AG04449 (cell line): Measurements from ENCODE around the gene EFHD2.
A peak's percentile ranks its signal among the peaks of the same experiment; 100 is the strongest.

Experiments used
- CTCF ChIA-PET: fragments of 350-600 bp; formaldehyde crosslinking; extraction: SDS; loops from one replicate; lab custom pipeline; 2021; ENCODE audit warnings: antibody characterized with exemption; lab: Yijun Ruan, JAX
- POLR2A ChIA-PET: fragments of 400-600, 350-600 bp; formaldehyde crosslinking; extraction: SDS; loops from one replicate; lab custom pipeline; 2020; ENCODE audit warnings: antibody characterized with exemption, inconsistent platforms; lab: Yijun Ruan, JAX
- DNase-seq: peaks from one replicate; pipeline ENCODE4 v3.0.0-alpha.2; 2010; ENCODE audit warnings: low read depth, low spot score
- H3K4me3 ChIP-seq: 2 replicates; pipeline ENCODE4 v1.5.1; 2011; ENCODE audit warnings: low read depth, mild to moderate bottlenecking, control low read depth, low read length
- CTCF ChIP-seq: IDR thresholded peaks from one replicate; pipeline ENCODE4 v1.5.1; 2011; ENCODE audit warnings: mild to moderate bottlenecking, moderate library complexity, low read length, control low read depth, inconsistent platforms; ENCODE audit not compliant: insufficient read depth; ENCODE audit errors: missing control alignments

Gene EFHD2

DNA sequence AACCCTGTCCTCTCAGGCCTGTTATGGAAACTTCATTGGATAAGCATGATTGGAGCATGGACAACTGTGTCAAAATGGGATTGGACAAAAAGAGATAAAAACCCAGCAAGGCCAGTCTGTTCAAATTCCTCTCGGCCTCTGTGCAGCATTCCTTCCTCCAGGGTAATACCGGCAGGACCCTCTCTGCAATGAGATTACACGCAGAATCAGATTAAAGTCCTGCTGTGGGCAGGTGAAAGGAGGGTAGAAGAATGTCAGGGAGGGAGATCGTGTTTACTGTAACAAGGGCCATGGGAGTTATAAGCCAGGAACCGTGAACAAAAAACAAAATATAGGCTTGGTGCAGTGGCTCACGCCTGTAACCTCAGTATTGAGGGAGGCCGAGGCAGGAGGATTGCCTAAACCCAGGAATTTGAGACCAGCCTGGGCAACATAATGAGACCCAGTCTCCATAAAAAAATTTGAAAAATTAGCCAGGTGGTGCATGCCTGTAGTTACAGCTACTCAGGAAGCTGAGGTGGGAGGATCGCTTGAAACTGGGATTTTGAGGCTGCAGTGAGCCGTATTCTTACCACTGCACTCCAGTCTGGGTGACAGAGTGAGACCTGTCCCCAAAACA, 5.6 kb upstream of the EFHD2 start:
- TF ChIP-seq CTCF: no peak
- H3K4me3 ChIP-seq: no peak overlapping the region
- CTCF ChIA-PET: interaction anchor here (0.6 to 1.5 kb wide), 2 partner anchors 18 to 81 kb away, joined by 3 read pairs; no protein-coding TSS in a partner anchor
- POLR2A ChIA-PET: no interaction called here
- DNase-seq: no peak

DNA sequence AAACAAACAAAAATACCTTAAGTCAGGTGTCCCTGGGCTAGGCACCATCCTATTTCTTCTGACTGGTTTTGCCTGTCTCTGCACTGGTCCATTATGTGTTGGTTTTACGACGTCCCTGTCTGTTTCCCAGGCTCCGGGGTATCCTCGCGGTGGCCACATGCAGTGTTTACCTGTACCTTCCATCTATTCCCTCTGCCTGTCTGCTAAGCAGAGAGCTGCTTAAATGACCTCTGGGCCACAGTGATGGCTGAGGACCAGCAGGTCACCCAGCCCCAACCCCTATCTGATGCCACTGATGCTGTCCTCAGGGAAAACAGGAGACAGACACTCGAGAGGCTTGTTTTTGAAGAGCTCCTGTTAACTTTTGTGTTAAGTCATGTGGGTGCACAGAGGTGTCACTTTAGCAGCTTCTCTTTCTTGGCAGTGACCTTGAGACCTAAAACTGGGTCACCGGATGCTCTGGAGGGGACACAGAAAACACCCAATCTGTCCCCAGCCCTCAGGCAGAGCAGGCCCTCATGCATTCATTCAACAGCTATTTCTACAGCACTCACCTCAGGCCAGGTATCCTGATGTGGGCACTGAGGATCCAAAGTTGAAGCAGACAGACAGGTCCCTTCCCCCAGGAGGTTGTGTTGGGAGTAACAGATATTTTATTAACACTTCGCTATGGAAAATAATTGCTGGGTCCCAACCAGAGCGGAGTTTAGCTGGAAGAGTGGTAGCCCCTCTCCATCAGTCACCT, 4.4 kb upstream of the EFHD2 start:
- ChIA-PET CTCF (interaction anchor here (4.2 kb wide), 1 partner anchor 81 kb away, joined by 32 read pairs; no protein-coding TSS in a partner anchor), POLR2A (no interaction called here)
- no peak for DNase-seq
- no peak for TF ChIP-seq CTCF
- no peak overlapping the region for H3K4me3 ChIP-seq

GRCh38 chr1:15406614-15407559, 2.8 kb upstream of the EFHD2 start:
- H3K4me3 ChIP-seq: no peak overlapping the region
- ChIA-PET POLR2A (no interaction called here), CTCF (interaction anchor here (1.5 to 4.2 kb wide), 3 partner anchors 19 to 83 kb away, joined by 3 to 32 read pairs (median 19); no protein-coding TSS in a partner anchor)
- peak; percentile 37 for DNase-seq
- no peak for TF ChIP-seq CTCF

- DNase-seq: no peak
- CTCF ChIA-PET: interaction anchor here (0.6 to 4.2 kb wide), 4 partner anchors 19 to 92 kb away, joined by 3 to 32 read pairs (median 11); no protein-coding TSS in a partner anchor
- POLR2A ChIA-PET: no interaction called here
- no peak for TF ChIP-seq CTCF
- H3K4me3 ChIP-seq: no peak overlapping the region
Observed at GRCh38 chr1:15407580-15407979, 2.1 kb upstream of the EFHD2 start.

- CTCF ChIA-PET: interaction anchor here (3.8 to 4.2 kb wide), 2 partner anchors 22 to 85 kb away, joined by 19 to 32 read pairs; no protein-coding TSS in a partner anchor
Observed at GRCh38 chr1:15408890-15409387, 749 bp upstream of the EFHD2 start.

More at GRCh38 chr1:15408890-15409387, 749 bp upstream of the EFHD2 start:
- TF ChIP-seq CTCF: no peak
- peak overlapping the region; percentile 83 for H3K4me3 ChIP-seq
- POLR2A ChIA-PET: no interaction called here
- DNase-seq: no peak
